ENCODE measurements around the gene OR5K3.

DNA sequence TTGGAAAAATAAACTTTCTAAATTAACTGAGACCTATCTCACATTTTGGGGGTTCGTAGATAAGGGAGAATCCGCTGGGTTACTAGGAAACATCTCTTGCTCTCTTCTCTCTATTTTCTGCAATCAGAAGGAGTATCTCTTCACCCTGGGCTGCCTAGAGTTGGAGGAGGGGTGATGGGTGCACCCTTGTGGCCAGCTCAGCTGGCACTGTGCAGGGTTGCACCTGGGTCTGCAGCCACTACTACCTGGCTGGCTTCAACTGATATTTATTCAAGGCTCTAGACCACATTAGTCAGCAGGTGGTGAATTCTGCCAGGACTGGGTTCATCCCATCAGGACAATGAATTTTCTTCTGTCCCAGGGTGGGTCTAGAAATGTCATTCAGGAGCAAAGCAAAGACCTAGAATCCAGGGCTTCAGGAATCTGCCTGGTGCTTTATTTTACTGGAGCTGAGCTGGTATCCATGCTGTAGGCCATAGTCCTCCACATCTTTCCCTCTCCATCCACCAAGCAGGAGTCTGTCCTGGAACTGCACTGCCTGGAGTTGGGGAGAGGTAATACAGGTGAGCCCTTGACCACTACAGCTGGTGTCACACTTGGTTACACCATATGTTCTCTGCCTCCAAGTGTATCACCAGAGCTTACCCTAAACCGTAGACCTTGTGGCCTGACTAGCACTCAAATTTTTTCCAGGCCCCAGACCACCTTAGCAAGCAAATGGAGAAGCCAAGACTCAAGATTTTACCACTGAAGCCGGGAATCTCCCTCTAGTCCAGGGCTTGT is 22.8 kb upstream of the OR5K3 start:
- TF ChIP-seq, protein P1, sequence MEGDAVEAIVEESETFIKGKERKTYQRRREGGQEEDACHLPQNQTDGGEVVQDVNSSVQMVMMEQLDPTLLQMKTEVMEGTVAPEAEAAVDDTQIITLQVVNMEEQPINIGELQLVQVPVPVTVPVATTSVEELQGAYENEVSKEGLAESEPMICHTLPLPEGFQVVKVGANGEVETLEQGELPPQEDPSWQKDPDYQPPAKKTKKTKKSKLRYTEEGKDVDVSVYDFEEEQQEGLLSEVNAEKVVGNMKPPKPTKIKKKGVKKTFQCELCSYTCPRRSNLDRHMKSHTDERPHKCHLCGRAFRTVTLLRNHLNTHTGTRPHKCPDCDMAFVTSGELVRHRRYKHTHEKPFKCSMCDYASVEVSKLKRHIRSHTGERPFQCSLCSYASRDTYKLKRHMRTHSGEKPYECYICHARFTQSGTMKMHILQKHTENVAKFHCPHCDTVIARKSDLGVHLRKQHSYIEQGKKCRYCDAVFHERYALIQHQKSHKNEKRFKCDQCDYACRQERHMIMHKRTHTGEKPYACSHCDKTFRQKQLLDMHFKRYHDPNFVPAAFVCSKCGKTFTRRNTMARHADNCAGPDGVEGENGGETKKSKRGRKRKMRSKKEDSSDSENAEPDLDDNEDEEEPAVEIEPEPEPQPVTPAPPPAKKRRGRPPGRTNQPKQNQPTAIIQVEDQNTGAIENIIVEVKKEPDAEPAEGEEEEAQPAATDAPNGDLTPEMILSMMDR (IDR thresholded peaks at IDR 0.05; ENCODE audit: extremely low read depth in 1 of 2, insufficient read depth in 1 of 2, low read depth in 1 of 2, low read length in 2 of 2), result no peak
- TF ChIP-seq GATA2 (IDR thresholded peaks at IDR 0.05; ENCODE audit: insufficient read depth, insufficient read length, low read depth, low read length) (no peak), EZH2 (IDR thresholded peaks at IDR 0.05; ENCODE audit: borderline replicate concordance, low read depth, low read length, severe bottlenecking) (no peak), FOS (IDR thresholded peaks at IDR 0.05; ENCODE audit: borderline replicate concordance, insufficient read depth, low read length) (no peak)

Measured in endothelial cell of umbilical vein (primary cell).